AG04449 (cell line): Measurements from ENCODE around the gene PRKCE.

Experiments
- CTCF ChIA-PET: fragments of 350-600 bp; formaldehyde crosslinking; extraction: SDS; loops from one replicate; lab custom pipeline; 2021; ENCODE audit warnings: antibody characterized with exemption; lab: Yijun Ruan, JAX
- POLR2A ChIA-PET: fragments of 400-600, 350-600 bp; formaldehyde crosslinking; extraction: SDS; loops from one replicate; lab custom pipeline; 2020; ENCODE audit warnings: antibody characterized with exemption, inconsistent platforms; lab: Yijun Ruan, JAX
- DNase-seq: peaks from one replicate; pipeline ENCODE4 v3.0.0-alpha.2; 2010; ENCODE audit warnings: low read depth, low spot score
- H3K4me3 ChIP-seq: 2 replicates; pipeline ENCODE4 v1.5.1; 2011; ENCODE audit warnings: low read depth, mild to moderate bottlenecking, control low read depth, low read length
- TF ChIP-seq, protein P1 (sequence below): IDR thresholded peaks from one replicate; pipeline ENCODE4 v1.5.1; 2011; ENCODE audit warnings: mild to moderate bottlenecking, moderate library complexity, low read length, control low read depth, inconsistent platforms; ENCODE audit not compliant: insufficient read depth; ENCODE audit errors: missing control alignments

PRKCE gene

DNA sequence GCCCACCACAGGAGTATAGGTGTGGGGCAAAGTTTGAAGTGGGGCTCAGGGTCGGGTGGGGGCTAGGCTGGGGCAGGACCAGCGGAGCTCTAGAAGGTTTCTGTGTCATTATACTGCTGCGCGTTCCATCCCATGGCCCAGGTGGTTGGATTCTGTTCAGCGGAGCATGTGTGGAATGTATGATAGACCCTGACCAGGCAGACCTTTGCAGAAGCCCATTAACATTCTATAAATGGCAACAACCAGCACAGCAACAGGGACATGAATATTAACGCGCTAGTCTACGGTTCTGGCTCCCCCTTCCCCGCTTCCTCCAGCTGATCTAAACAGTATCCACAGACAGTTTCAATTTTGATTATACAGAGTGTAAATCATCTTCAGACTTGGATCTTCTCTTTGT, 4.1 kb upstream of the PRKCE start:
- no peak overlapping the region for H3K4me3 ChIP-seq
- ChIA-PET POLR2A (interaction anchor here (0.6 kb wide), 1 partner anchor 341 kb away, joined by 3 read pairs; no protein-coding TSS in a partner anchor), CTCF (interaction anchor here (1.1 to 5.2 kb wide), 3 partner anchors 228 to 345 kb away, joined by 3 to 72 read pairs (median 3); no protein-coding TSS in a partner anchor)
- TF ChIP-seq, protein P1, sequence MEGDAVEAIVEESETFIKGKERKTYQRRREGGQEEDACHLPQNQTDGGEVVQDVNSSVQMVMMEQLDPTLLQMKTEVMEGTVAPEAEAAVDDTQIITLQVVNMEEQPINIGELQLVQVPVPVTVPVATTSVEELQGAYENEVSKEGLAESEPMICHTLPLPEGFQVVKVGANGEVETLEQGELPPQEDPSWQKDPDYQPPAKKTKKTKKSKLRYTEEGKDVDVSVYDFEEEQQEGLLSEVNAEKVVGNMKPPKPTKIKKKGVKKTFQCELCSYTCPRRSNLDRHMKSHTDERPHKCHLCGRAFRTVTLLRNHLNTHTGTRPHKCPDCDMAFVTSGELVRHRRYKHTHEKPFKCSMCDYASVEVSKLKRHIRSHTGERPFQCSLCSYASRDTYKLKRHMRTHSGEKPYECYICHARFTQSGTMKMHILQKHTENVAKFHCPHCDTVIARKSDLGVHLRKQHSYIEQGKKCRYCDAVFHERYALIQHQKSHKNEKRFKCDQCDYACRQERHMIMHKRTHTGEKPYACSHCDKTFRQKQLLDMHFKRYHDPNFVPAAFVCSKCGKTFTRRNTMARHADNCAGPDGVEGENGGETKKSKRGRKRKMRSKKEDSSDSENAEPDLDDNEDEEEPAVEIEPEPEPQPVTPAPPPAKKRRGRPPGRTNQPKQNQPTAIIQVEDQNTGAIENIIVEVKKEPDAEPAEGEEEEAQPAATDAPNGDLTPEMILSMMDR, result no peak
- DNase-seq, result no peak

DNA sequence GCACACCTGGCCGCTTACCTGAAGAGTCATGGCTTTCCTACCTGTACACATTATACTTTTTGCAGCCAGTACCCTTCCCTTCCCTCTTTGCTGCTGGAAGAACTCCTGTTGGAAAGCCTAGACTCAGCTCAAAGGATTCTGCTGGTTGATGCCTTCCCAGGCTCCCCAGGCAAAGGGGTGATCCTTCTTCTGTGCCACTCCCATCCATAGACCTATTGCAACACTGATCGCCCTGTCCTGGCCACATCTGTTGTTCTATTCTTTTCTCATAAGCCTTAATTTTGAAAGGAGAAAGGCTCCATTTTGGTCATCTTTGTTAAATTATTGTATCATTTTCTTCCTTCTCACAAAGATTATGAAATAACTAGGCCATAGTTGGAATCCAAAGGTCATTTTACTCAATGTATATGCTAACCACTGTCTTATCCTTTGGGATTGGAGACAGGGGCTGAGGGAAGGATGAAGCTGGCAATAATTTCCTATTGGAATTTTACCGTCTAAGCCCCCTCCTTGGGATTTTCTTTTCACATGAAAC, 3.4 kb upstream of the PRKCE start:
- CTCF ChIA-PET, result interaction anchor here (1.2 to 5.9 kb wide), 3 partner anchors 132 to 345 kb away, joined by 3 to 72 read pairs (median 53); no protein-coding TSS in a partner anchor
- TF ChIP-seq, protein P1, result no peak
- no peak for DNase-seq
- POLR2A ChIA-PET, result no interaction called here
- H3K4me3 ChIP-seq, result no peak overlapping the region

DNA sequence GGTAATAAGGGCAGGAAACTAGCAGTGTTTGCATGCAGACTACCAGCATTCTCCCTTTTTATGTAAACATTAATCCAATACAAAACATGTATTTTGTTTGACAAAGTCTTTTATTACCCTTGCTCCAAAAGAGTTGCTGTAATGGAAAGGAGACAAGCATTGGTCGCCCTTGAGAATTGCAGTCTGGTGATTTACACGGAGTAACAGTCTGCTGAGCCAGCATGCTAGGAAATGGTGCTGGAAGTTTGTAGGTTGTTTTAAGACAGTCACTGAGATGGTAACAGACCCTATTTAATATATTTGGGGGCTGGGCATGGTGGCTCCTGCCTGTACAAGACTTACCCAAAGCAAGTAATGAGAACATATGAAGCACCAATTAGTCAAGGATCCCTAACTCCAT, 2.8 kb upstream of the PRKCE start:
- ChIA-PET POLR2A (no interaction called here), CTCF (interaction anchor here (5.2 to 5.9 kb wide), 2 partner anchors 131 to 288 kb away, joined by 53 to 72 read pairs; no protein-coding TSS in a partner anchor)
- TF ChIP-seq, protein P1, result no peak
- H3K4me3 ChIP-seq, result no peak overlapping the region
- DNase-seq, result no peak

DNA sequence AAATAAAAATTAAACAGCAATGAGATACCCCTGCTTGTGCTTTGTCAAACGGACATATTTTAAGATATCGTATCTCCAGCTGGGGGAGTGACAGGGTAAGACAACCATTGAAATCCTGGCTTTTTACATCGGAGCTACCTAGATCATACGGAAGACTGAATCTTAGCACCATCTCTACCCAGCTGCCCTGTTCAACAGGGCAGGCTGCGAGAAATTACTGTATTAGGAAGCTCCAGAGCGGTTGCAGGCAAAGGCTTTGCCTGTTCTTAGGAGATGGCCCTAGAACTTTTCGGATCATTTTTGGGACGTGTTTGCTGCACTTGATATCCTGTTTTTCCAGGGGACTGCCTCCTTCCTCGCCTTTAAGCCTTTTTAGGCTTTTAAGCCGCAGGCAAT, 2.0 kb upstream of the PRKCE start:
- POLR2A ChIA-PET, result interaction anchor here (0.7 to 1.6 kb wide), 2 partner anchors 106 to 287 kb away, joined by 3 to 7 read pairs; no protein-coding TSS in a partner anchor
- DNase-seq, result no peak
- peak overlapping the region; percentile 80 for H3K4me3 ChIP-seq
- TF ChIP-seq, protein P1, result no peak
- CTCF ChIA-PET, result interaction anchor here (1.0 to 5.9 kb wide), 14 partner anchors 12 to 343 kb away, joined by 3 to 53 read pairs (median 3); no protein-coding TSS in a partner anchor

DNA sequence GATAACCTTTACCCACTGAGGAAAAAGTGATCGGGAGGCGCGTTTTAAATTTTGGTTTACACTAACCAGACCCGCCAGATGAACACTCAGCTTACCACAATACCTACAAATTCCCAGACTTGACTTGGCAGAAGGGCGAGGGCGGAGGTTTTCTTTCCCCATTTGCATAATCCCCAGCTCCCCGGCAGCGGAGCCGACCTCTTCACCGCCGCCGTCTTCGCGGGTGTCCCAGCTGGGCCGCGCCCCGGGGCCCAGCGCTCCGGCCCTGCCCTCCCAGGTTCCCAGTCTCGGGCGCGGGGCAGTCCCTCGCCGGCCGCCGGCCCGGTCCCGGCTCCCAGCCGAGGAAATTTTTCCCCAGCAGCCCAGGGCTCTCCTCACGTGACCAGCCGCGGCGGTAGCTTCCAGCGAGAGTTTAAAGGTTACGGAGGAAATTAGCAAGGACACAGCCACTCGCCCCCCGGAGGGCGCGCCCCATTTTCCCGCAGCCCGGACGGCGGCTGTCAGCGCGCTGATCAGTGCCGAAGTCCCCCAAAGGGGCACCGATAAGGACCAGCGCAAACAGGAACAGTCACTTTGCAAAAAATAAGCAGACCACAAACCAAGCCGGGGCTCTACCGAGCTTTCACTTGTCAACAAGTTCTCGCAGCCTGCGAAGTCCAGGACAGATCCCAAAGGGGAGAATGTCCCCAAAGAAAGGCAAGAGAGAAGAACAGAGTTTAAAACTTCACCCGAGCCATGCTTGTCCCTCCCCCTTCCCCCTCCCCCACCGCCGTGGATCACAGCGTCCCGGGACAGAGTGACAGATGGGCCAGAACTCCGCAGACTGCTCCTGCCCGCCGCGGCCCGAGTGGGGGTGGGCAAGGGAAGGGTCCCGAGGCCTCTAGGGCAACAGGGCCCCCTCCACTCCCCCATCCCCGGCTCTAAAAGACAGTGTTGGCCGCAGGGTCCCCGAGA, 1.3 kb upstream of the PRKCE start:
- ChIA-PET POLR2A (interaction anchor here (0.7 to 1.6 kb wide), 3 partner anchors 106 to 342 kb away, joined by 3 to 7 read pairs (median 3); no protein-coding TSS in a partner anchor), CTCF (interaction anchor here (0.6 to 5.9 kb wide), 18 partner anchors 9 to 343 kb away, joined by 3 to 53 read pairs (median 3); no protein-coding TSS in a partner anchor)
- peak overlapping the region; percentile 80 for H3K4me3 ChIP-seq
- DNase-seq, result no peak
- TF ChIP-seq, protein P1, result no peak
